Measurements from ENCODE around the gene RASGRF2.

RASGRF2 gene

DNA sequence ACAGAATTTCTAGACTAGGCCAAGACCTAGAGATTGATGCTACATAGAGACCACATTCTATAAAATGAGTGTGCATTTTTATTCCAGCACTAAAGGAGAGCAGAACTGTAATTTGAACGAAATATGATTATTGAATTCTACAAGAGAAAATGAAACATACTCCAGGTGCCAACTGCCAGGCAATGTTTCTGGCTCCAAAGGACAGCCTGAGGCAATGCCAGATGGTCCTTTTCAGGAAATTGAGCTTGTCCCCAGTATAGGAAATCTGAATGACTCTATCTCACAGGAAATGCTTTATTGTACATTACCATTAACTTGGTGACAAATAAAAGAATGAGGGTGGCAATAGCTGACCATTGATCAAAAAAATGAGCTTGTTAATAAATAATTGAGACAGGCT is 28.8 kb upstream of the RASGRF2 start:
- H3K4me3 ChIP-seq (replicated peaks in 1 of 2; ENCODE audit: low read depth in 2 of 2, low read length in 2 of 2) = no peak overlapping the region
- TF ChIP-seq, protein P1, sequence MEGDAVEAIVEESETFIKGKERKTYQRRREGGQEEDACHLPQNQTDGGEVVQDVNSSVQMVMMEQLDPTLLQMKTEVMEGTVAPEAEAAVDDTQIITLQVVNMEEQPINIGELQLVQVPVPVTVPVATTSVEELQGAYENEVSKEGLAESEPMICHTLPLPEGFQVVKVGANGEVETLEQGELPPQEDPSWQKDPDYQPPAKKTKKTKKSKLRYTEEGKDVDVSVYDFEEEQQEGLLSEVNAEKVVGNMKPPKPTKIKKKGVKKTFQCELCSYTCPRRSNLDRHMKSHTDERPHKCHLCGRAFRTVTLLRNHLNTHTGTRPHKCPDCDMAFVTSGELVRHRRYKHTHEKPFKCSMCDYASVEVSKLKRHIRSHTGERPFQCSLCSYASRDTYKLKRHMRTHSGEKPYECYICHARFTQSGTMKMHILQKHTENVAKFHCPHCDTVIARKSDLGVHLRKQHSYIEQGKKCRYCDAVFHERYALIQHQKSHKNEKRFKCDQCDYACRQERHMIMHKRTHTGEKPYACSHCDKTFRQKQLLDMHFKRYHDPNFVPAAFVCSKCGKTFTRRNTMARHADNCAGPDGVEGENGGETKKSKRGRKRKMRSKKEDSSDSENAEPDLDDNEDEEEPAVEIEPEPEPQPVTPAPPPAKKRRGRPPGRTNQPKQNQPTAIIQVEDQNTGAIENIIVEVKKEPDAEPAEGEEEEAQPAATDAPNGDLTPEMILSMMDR (IDR thresholded peaks at IDR 0.05; ENCODE audit: low read depth, low read length) = no peak
- no peak for DNase-seq (ENCODE audit: low read depth in 2 of 2)

DNA sequence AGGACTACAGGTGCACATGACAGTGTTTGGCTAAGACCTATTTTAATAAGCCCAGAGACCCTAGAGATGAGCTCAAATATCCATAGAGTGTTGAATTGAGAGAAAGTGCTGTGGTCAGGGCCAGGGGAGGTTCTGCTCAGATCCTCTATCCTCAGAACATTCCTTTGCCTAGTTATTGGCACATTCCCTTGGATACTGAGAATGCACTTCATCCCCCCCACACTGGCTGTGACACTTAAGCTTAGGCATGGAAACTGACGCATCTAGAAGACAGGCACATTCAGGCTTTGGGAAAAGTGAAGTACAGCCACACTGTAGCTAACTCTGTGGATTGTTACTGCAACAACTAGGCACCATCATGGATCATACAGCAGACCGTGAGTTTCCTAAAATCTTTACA is 27.1 kb upstream of the RASGRF2 start:
- H3K4me3 ChIP-seq (replicated peaks in 1 of 2; ENCODE audit: low read depth in 2 of 2, low read length in 2 of 2) = no peak overlapping the region
- TF ChIP-seq, protein P1 (IDR thresholded peaks at IDR 0.05; ENCODE audit: low read depth, low read length) = no peak
- DNase-seq (ENCODE audit: low read depth in 2 of 2) = no peak

GRCh38 chr5:80934751-80935150 is 25.4 kb upstream of the RASGRF2 start:
- no peak for DNase-seq (ENCODE audit: low read depth in 2 of 2)
- TF ChIP-seq, protein P1 (IDR thresholded peaks at IDR 0.05; ENCODE audit: low read depth, low read length) = no peak
- no peak overlapping the region for H3K4me3 ChIP-seq (replicated peaks in 1 of 2; ENCODE audit: low read depth in 2 of 2, low read length in 2 of 2)

- TF ChIP-seq, protein P1 (IDR thresholded peaks at IDR 0.05; ENCODE audit: low read depth, low read length) = no peak
- H3K4me3 ChIP-seq (replicated peaks in 1 of 2; ENCODE audit: low read depth in 2 of 2, low read length in 2 of 2) = no peak overlapping the region
- DNase-seq (ENCODE audit: low read depth in 2 of 2) = no peak
These were observed 24.3 kb upstream of the RASGRF2 start for GRCh38 chr5:80935811-80936385.

- no peak overlapping the region for H3K4me3 ChIP-seq (replicated peaks in 1 of 2; ENCODE audit: low read depth in 2 of 2, low read length in 2 of 2)
- no peak for DNase-seq (ENCODE audit: low read depth in 2 of 2)
- TF ChIP-seq, protein P1 (IDR thresholded peaks at IDR 0.05; ENCODE audit: low read depth, low read length) = no peak
These were observed 23.3 kb upstream of the RASGRF2 start for GRCh38 chr5:80936881-80937280.

- TF ChIP-seq, protein P1 (IDR thresholded peaks at IDR 0.05; ENCODE audit: low read depth, low read length) = no peak
- H3K4me3 ChIP-seq (replicated peaks in 1 of 2; ENCODE audit: low read depth in 2 of 2, low read length in 2 of 2) = no peak overlapping the region
- no peak for DNase-seq (ENCODE audit: low read depth in 2 of 2)
These were observed 22.4 kb upstream of the RASGRF2 start for GRCh38 chr5:80937584-80938356.

All from cardiac fibroblast (primary cell).